H7 (cell line): Measurements from ENCODE around the gene FAM78B. TPM values are rescaled to one million over a fixed set of nuclear protein-coding genes. Genes with fewer than 3 reads are reported as not detected.

ENCODE experiments used
- DNase-seq: peaks from one replicate; pipeline ENCODE4 v3.0.0; 2012
- H3K27me3 ChIP-seq: 2 replicates; pipeline ENCODE4 v1.6.0; 2011; ENCODE audit warnings: mild to moderate bottlenecking, low read length; ENCODE audit not compliant: control insufficient read depth, insufficient read depth
- H3K36me3 ChIP-seq: replicated peaks from 2 replicates; pipeline ENCODE4 v1.5.1; 2011; ENCODE audit warnings: low read length; ENCODE audit not compliant: control insufficient read depth, insufficient read depth
- H3K4me3 ChIP-seq: 2 replicates; pipeline ENCODE4 v1.5.1; 2011; ENCODE audit warnings: low read depth, mild to moderate bottlenecking, control low read depth, low read length, moderate library complexity; ENCODE audit not compliant: insufficient read depth
- total RNA-seq: library from RNA; depleted of rRNA; stranded (reverse); fragments of >200 nt; shearing (Covaris generic); gene quantifications from 2 replicates; pipeline ENCODE4 v1.2.3, GENCODE V29; 2014

The FAM78B gene
- total RNA-seq, 1 experiment from 2014 or later = 4.5 TPM

GRCh38 chr1:166145499-166145898 is 21.3 kb downstream of the FAM78B start:
- H3K36me3 ChIP-seq = no peaks in the 10 kb centered on the region
- no peak overlapping the region for H3K4me3 ChIP-seq
- no peak for DNase-seq
- no peaks in the 10 kb centered on the region; the same call in 1 of the 2 replicates for H3K27me3 ChIP-seq

GRCh38 chr1:166141969-166142368 is 24.8 kb downstream of the FAM78B start:
- no peak for DNase-seq
- no peaks in the 10 kb centered on the region; the same call in 1 of the 2 replicates for H3K27me3 ChIP-seq
- no peaks in the 10 kb centered on the region for H3K36me3 ChIP-seq
- H3K4me3 ChIP-seq = no peak overlapping the region

- H3K36me3 ChIP-seq = no peaks in the 10 kb centered on the region
- no peak overlapping the region for H3K4me3 ChIP-seq
- DNase-seq = no peak
- H3K27me3 ChIP-seq = no peaks in the 10 kb centered on the region; the same call in 1 of the 2 replicates
These were observed 26.6 kb downstream of the FAM78B start for GRCh38 chr1:166140251-166140650.

GRCh38 chr1:166139735-166140134 is 27.1 kb downstream of the FAM78B start:
- Histone ChIP-seq H3K36me3 (no peaks in the 10 kb centered on the region), H3K4me3 (no peak overlapping the region), H3K27me3 (no peaks in the 10 kb centered on the region; the same call in 1 of the 2 replicates)
- DNase-seq = no peak

- Histone ChIP-seq H3K4me3 (no peak overlapping the region), H3K36me3 (no peaks in the 10 kb centered on the region), H3K27me3 (no peaks in the 10 kb centered on the region)
- no peak for DNase-seq
These were observed 30.0 kb downstream of the FAM78B start for GRCh38 chr1:166136699-166137401.

- H3K36me3 ChIP-seq = no peaks in the 10 kb centered on the region
- H3K4me3 ChIP-seq = no peak overlapping the region
- H3K27me3 ChIP-seq = no peaks in the 10 kb centered on the region
- no peak for DNase-seq
These were observed 30.6 kb downstream of the FAM78B start for GRCh38 chr1:166136222-166136621.

- no peak overlapping the region for H3K4me3 ChIP-seq
- H3K36me3 ChIP-seq = no peaks in the 10 kb centered on the region
- no peak for DNase-seq
- H3K27me3 ChIP-seq = no peaks in the 10 kb centered on the region
These were observed 32.9 kb downstream of the FAM78B start for GRCh38 chr1:166133857-166134256.

- DNase-seq = no peak
- H3K36me3 ChIP-seq = no peaks in the 10 kb centered on the region
- H3K27me3 ChIP-seq = no peaks in the 10 kb centered on the region
- H3K4me3 ChIP-seq = no peak overlapping the region
These were observed 33.4 kb downstream of the FAM78B start for GRCh38 chr1:166133276-166133841.

- no peak for DNase-seq
- Histone ChIP-seq H3K27me3 (no peaks in the 10 kb centered on the region), H3K36me3 (no peaks in the 10 kb centered on the region), H3K4me3 (no peak overlapping the region)
These were observed 34.3 kb downstream of the FAM78B start for GRCh38 chr1:166132496-166132895.

GRCh38 chr1:166129006-166129405 is 37.8 kb downstream of the FAM78B start:
- H3K36me3 ChIP-seq = no peaks in the 10 kb centered on the region
- DNase-seq = no peak
- no peaks in the 10 kb centered on the region for H3K27me3 ChIP-seq
- no peak overlapping the region for H3K4me3 ChIP-seq

GRCh38 chr1:166128195-166128594 is 38.6 kb downstream of the FAM78B start:
- no peak for DNase-seq
- H3K27me3 ChIP-seq = no peaks in the 10 kb centered on the region
- no peaks in the 10 kb centered on the region for H3K36me3 ChIP-seq
- no peak overlapping the region for H3K4me3 ChIP-seq

GRCh38 chr1:166127003-166127402 is 39.8 kb downstream of the FAM78B start:
- no peak for DNase-seq
- Histone ChIP-seq H3K4me3 (no peak overlapping the region), H3K27me3 (no peaks in the 10 kb centered on the region), H3K36me3 (no peaks in the 10 kb centered on the region)

GRCh38 chr1:166122873-166123466 is 43.8 kb downstream of the FAM78B start:
- H3K4me3 ChIP-seq = no peak overlapping the region
- DNase-seq = peak; percentile 14
- H3K36me3 ChIP-seq = no peaks in the 10 kb centered on the region
- H3K27me3 ChIP-seq = no peaks in the 10 kb centered on the region

- no peak for DNase-seq
- H3K4me3 ChIP-seq = no peak overlapping the region
- H3K36me3 ChIP-seq = no peaks in the 10 kb centered on the region
- H3K27me3 ChIP-seq = no peaks in the 10 kb centered on the region
These were observed 45.8 kb downstream of the FAM78B start for GRCh38 chr1:166121010-166121409.

- no peak for DNase-seq
- H3K4me3 ChIP-seq = no peak overlapping the region
- H3K27me3 ChIP-seq = no peaks in the 10 kb centered on the region
- no peaks in the 10 kb centered on the region for H3K36me3 ChIP-seq
These were observed 46.5 kb downstream of the FAM78B start for GRCh38 chr1:166120281-166120680.
